K562 (cell line): ENCODE data around the gene HOXB3. TPM values are rescaled to one million over a fixed set of nuclear protein-coding genes. Genes with fewer than 3 reads are reported as not detected.

Experiments
- C11orf30 ChIP-seq: fragments of 450-650 bp; IDR thresholded peaks from 2 replicates; pipeline ENCODE4 v1.6.1; 2016; ENCODE audit warnings: low read depth, mild to moderate bottlenecking
- DNMT1 ChIP-seq: fragments of 450-650 bp; IDR thresholded peaks from 2 replicates; pipeline ENCODE4 v1.6.1; 2016; ENCODE audit warnings: antibody characterized with exemption, mild to moderate bottlenecking
- ELF2 ChIP-seq: fragments of 250-450 bp; sonication (Bioruptor Pico); IDR thresholded peaks from 2 replicates; pipeline ENCODE4 v1.5.0; 2021; ENCODE audit warnings: mild to moderate bottlenecking
- HDGF ChIP-seq: fragments of 450-650 bp; IDR thresholded peaks from 2 replicates; pipeline ENCODE4 v1.6.1; 2016
- NR2C2 ChIP-seq, 2 experiments: fragments of 200-800 bp in 1 of 2; sonication (Bioruptor generic) in 1 of 2; sonication (generic) in 1 of 2; formaldehyde crosslinking in 1 of 2; IDR thresholded peaks; 2 replicates each; pipeline versions ENCODE4 v1.6.1 to v1.8.0; 2016 to 2022; ENCODE audit warnings: mild to moderate bottlenecking in 1 of 2, missing compliant biosample characterization in 1 of 2, missing genetic modification characterization in 1 of 2, missing genetic modification reagents in 1 of 2
- NRF1 ChIP-seq, 2 experiments: fragments of 450-650 bp; IDR thresholded peaks in 1 of 2; conservative IDR thresholded peaks in 1 of 2; 2 replicates each; pipeline ENCODE4 v1.6.1; 2014; ENCODE audit warnings: mild to moderate bottlenecking in 2 of 2
- RAD51 ChIP-seq: fragments of 450-650 bp; IDR thresholded peaks from 2 replicates; pipeline ENCODE4 v1.7.1; 2016; ENCODE audit warnings: low read depth, mild to moderate bottlenecking, borderline replicate concordance
- SETDB1 ChIP-seq: IDR thresholded peaks from one replicate; pipeline ENCODE4 v1.6.1; 2012; ENCODE audit warnings: low read length, control low read depth, inconsistent platforms
- SMC3 ChIP-seq: conservative IDR thresholded peaks from 2 replicates; pipeline ENCODE4 v1.6.1; 2011; ENCODE audit warnings: low read depth, low read length, improper control_type of control experiment; ENCODE audit not compliant: insufficient read depth
- TEAD2 ChIP-seq: fragments of 450-650 bp; IDR thresholded peaks from 2 replicates; pipeline ENCODE4 v1.6.1; 2016; ENCODE audit warnings: missing genetic modification characterization, control low read depth, missing compliant biosample characterization
- THAP12 ChIP-seq: fragments of 250-450 bp; sonication (Bioruptor Pico); IDR thresholded peaks from 2 replicates; pipeline ENCODE4 v1.9.0; 2021; ENCODE audit warnings: mild to moderate bottlenecking, inconsistent platforms
- ZFX ChIP-seq: sonication (generic); formaldehyde crosslinking; IDR thresholded peaks from 2 replicates; pipeline ENCODE4 v1.8.0; 2022; ENCODE audit warnings: mild to moderate bottlenecking, missing genetic modification reagents, moderate library complexity
- polyA plus RNA-seq, 8 experiments: library from polyadenylated mRNA; depleted of rRNA in 4 of 8; stranded (reverse) in 5 of 8; unstranded in 3 of 8; fragments of >200 nt; fragmentation: Nextera tagmentation in 2 of 8; fragmentation: Illumina TruSeq in 1 of 8; extraction: Ambion mirVana in 2 of 8; extraction: Trizol in 1 of 8; gene quantifications; 2 replicates each; pipeline versions ENCODE4 v1.2.1 to v1.2.3, GENCODE V29; 2011 to 2014; ENCODE audit warnings: inconsistent platforms in 1 of 8, missing spikeins in 1 of 8
- total RNA-seq, 7 experiments: library from RNA; depleted of rRNA in 6 of 7; stranded (reverse); fragments of >200 nt in 6 of 7; fragmentation: Illumina TruSeq in 2 of 7; extraction: Trizol in 2 of 7; gene quantifications; 2 replicates each; pipeline versions ENCODE4 v1.2.1 to v1.2.3, GENCODE V29; 2011 to 2021; ENCODE audit warnings: low replicate concordance in 1 of 7
- TF ChIP-seq, protein P1 (sequence below): fragments of 450-650 bp; IDR thresholded peaks from 2 replicates; pipeline ENCODE4 v1.6.1; 2016; ENCODE audit warnings: antibody characterized with exemption
- TF ChIP-seq, protein P2 (sequence below), 2 experiments: fragments of 450-650 bp in 1 of 2; sonication (generic) in 1 of 2; formaldehyde crosslinking in 1 of 2; IDR thresholded peaks; 2 replicates each; pipeline versions ENCODE4 v1.7.1 to v1.9.0; 2016 to 2022; ENCODE audit warnings: inconsistent platforms in 1 of 2, mild to moderate bottlenecking in 1 of 2, missing genetic modification reagents in 1 of 2

The HOXB3 gene
- total and polyA plus RNA-seq, 9 of the 15 experiments (the other 6 are each of a cell fraction or from before 2014, with no cell fraction given) = 2.4 to 41.3 (median 20.2) TPM

DNA sequence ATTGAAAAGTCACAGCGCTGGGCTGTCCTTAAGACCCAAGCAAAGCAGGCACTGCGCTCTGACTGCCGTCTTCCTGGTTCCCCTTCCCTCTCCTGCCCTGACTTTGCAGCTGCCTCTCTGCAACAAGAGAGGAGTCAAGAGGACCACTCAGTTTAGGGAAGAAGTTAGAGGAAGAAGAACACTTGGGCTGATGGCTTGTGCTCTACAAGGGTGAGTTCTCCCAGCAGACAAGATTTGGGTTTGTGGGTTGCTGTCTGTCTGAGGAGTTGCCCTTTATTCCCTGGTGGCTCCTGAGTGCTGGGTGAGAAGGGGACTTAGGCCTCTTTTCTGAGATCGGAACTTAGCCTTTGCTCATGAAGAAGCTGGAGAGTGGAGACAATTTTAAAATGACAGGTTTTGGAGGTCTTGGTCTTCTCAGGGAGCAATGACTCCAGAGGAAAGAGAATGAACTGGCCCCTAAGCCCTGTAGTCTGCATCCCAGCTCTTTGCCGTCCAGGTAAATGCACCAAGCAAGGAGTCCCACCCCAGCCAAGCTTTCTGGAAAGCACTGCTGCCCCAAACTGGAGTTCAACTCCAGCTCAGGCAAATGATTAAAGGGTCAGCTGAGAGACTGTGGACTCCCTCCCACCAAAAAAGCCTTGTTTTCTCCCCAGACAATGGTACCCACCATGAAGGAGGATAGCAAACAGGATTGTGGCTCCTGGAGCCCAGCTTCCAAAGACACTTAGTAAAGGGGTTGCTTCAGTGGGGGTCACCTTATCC lies 38.8 kb upstream of the HOXB3 start (continued):
- TF ChIP-seq SMC3 (no peak), NRF1 (conservative IDR thresholded peaks at IDR 0.05 in 1 of 2, IDR thresholded peaks at IDR 0.05 in 1 of 2) (no peak), NR2C2 (CRISPR knock-in tag; IDR thresholded peaks at IDR 0.05) (no peak), NR2C2 (tag; IDR thresholded peaks at IDR 0.05) (0 out of 2 replicates have a peak, but pooled peaks have one; percentile 15), ZFX (CRISPR knock-in tag) (peak; percentile 54), TEAD2 (tag) (no peak), RAD51 (no peak), HDGF (peak; percentile 25; the same call in 1 of the 2 replicates), SETDB1 (no peak), THAP12 (no peak), DNMT1 (no peak), C11orf30 (no peak), ELF2 (CRISPR knock-in tag) (no peak)
- TF ChIP-seq, protein P1, sequence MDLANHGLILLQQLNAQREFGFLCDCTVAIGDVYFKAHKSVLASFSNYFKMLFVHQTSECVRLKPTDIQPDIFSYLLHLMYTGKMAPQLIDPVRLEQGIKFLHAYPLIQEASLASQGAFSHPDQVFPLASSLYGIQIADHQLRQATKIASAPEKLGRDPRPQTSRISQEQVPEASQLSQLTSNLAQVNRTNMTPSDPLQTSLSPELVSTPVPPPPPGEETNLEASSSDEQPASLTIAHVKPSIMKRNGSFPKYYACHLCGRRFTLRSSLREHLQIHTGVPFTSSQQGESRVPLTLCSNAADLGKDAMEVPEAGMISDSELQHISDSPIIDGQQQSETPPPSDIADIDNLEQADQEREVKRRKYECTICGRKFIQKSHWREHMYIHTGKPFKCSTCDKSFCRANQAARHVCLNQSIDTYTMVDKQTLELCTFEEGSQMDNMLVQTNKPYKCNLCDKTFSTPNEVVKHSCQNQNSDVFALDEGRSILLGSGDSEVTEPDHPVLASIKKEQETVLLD = no peak
- TF ChIP-seq, protein P2, sequence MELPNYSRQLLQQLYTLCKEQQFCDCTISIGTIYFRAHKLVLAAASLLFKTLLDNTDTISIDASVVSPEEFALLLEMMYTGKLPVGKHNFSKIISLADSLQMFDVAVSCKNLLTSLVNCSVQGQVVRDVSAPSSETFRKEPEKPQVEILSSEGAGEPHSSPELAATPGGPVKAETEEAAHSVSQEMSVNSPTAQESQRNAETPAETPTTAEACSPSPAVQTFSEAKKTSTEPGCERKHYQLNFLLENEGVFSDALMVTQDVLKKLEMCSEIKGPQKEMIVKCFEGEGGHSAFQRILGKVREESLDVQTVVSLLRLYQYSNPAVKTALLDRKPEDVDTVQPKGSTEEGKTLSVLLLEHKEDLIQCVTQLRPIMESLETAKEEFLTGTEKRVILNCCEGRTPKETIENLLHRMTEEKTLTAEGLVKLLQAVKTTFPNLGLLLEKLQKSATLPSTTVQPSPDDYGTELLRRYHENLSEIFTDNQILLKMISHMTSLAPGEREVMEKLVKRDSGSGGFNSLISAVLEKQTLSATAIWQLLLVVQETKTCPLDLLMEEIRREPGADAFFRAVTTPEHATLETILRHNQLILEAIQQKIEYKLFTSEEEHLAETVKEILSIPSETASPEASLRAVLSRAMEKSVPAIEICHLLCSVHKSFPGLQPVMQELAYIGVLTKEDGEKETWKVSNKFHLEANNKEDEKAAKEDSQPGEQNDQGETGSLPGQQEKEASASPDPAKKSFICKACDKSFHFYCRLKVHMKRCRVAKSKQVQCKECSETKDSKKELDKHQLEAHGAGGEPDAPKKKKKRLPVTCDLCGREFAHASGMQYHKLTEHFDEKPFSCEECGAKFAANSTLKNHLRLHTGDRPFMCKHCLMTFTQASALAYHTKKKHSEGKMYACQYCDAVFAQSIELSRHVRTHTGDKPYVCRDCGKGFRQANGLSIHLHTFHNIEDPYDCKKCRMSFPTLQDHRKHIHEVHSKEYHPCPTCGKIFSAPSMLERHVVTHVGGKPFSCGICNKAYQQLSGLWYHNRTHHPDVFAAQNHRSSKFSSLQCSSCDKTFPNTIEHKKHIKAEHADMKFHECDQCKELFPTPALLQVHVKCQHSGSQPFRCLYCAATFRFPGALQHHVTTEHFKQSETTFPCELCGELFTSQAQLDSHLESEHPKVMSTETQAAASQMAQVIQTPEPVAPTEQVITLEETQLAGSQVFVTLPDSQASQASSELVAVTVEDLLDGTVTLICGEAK (IDR thresholded peaks at IDR 0.05) = no peak; the same call in 1 of the 2 replicates
- TF ChIP-seq, protein P2 (CRISPR knock-in tag; IDR thresholded peaks at IDR 0.05) = no peak
